Mesenchymal stem cell (in vitro differentiated cells and primary cell): Measurements from ENCODE around the gene C1RL.

ENCODE experiments used
- DNase-seq: peaks from one replicate; pipeline ENCODE4 v3.0.0-alpha.2; 2013
- H2AFZ ChIP-seq: one replicate; pipeline ENCODE4 v1.6.1; 2013; ENCODE audit warnings: low read depth, mild to moderate bottlenecking, control low read depth, inconsistent platforms, low read length, moderate library complexity
- H2AK5ac ChIP-seq: 2 replicates; pipeline ENCODE4 v1.6.1; 2013; ENCODE audit warnings: low read length, moderate library complexity, mild to moderate bottlenecking, inconsistent platforms; ENCODE audit not compliant: severe bottlenecking
- H2BK120ac ChIP-seq: one replicate; pipeline ENCODE4 v1.6.1; 2013; ENCODE audit warnings: low read depth, mild to moderate bottlenecking, inconsistent platforms, low read length, moderate library complexity
- H2BK12ac ChIP-seq, 2 experiments: one replicate each; pipeline ENCODE4 v1.6.1; 2013; ENCODE audit warnings: inconsistent platforms in 2 of 2, low read length in 2 of 2, mild to moderate bottlenecking in 2 of 2, moderate library complexity in 2 of 2, control low read depth in 1 of 2
- H2BK15ac ChIP-seq: one replicate; pipeline ENCODE4 v1.6.1; 2013; ENCODE audit warnings: mild to moderate bottlenecking, low read depth, inconsistent platforms; ENCODE audit not compliant: poor library complexity, severe bottlenecking
- H2BK5ac ChIP-seq: 2 replicates; pipeline ENCODE4 v1.6.1; 2013; ENCODE audit warnings: low read depth, mild to moderate bottlenecking, low read length, control low read depth, inconsistent platforms; ENCODE audit not compliant: poor library complexity, severe bottlenecking
- H3K14ac ChIP-seq, 2 experiments: one replicate each; pipeline ENCODE4 v1.6.1; 2013; ENCODE audit warnings: inconsistent platforms in 2 of 2, low read length in 2 of 2, control low read depth in 1 of 2, mild to moderate bottlenecking in 1 of 2, moderate library complexity in 1 of 2
- H3K18ac ChIP-seq, 2 experiments: one replicate each; pipeline ENCODE4 v1.6.1; 2013; ENCODE audit warnings: inconsistent platforms in 2 of 2, low read length in 2 of 2, control low read depth in 1 of 2, low read depth in 1 of 2, mild to moderate bottlenecking in 1 of 2
- H3K23ac ChIP-seq, 2 experiments: one replicate each; pipeline ENCODE4 v1.6.1; 2013; ENCODE audit warnings: inconsistent platforms in 2 of 2, low read length in 2 of 2, mild to moderate bottlenecking in 2 of 2, moderate library complexity in 2 of 2, control low read depth in 1 of 2
- H3K27ac ChIP-seq: 2 replicates; pipeline ENCODE4 v1.5.1; 2013; ENCODE audit warnings: mild to moderate bottlenecking, moderate library complexity, low read length, control low read depth, inconsistent platforms; ENCODE audit not compliant: poor library complexity, severe bottlenecking
- H3K27me3 ChIP-seq, 2 experiments: 2 replicates each; pipeline versions ENCODE4 v1.6.1 to v1.7.0; 2013; ENCODE audit warnings: low read length in 2 of 2, mild to moderate bottlenecking in 2 of 2, moderate library complexity in 2 of 2, control low read depth in 1 of 2, inconsistent platforms in 1 of 2; ENCODE audit not compliant: control insufficient read depth in 1 of 2, insufficient read depth in 1 of 2
- H3K36me3 ChIP-seq, 2 experiments: 2 replicates each; pipeline versions ENCODE4 v1.6.1 to v1.7.0; 2013; ENCODE audit warnings: low read length in 2 of 2, control low read depth in 1 of 2, inconsistent platforms in 1 of 2, low read depth in 1 of 2, mild to moderate bottlenecking in 1 of 2; ENCODE audit not compliant: insufficient read depth in 2 of 2, control insufficient read depth in 1 of 2
- H3K4ac ChIP-seq, 2 experiments: one replicate each; pipeline ENCODE4 v1.6.1; 2013; ENCODE audit warnings: inconsistent platforms in 2 of 2, low read length in 2 of 2, mild to moderate bottlenecking in 2 of 2, moderate library complexity in 2 of 2, control low read depth in 1 of 2, low read depth in 1 of 2
- H3K4me1 ChIP-seq: 2 replicates; pipeline ENCODE4 v1.6.1; 2013; ENCODE audit warnings: low read depth, low read length, control low read depth; ENCODE audit not compliant: control insufficient read depth, insufficient read depth
- H3K4me2 ChIP-seq: 2 replicates; pipeline ENCODE4 v1.6.1; 2013; ENCODE audit warnings: low read length, mild to moderate bottlenecking, inconsistent platforms; ENCODE audit not compliant: poor library complexity, severe bottlenecking
- H3K4me3 ChIP-seq, 2 experiments: 2 replicates each; pipeline versions ENCODE4 v1.5.1 to v1.7.0; 2013; ENCODE audit warnings: low read length in 2 of 2, mild to moderate bottlenecking in 2 of 2, control low read depth in 1 of 2, low read depth in 1 of 2; ENCODE audit not compliant: insufficient read depth in 1 of 2
- H3K79me1 ChIP-seq: replicated peaks from 2 replicates; pipeline ENCODE4 v1.6.1; 2013; ENCODE audit warnings: mild to moderate bottlenecking, control low read depth, low read length, inconsistent platforms; ENCODE audit not compliant: poor library complexity, severe bottlenecking
- H3K9ac ChIP-seq: 2 replicates; pipeline ENCODE4 v1.7.0; 2013; ENCODE audit warnings: mild to moderate bottlenecking, low read length, moderate library complexity
- H3K9me3 ChIP-seq: 2 replicates; pipeline ENCODE4 v1.7.0; 2013; ENCODE audit warnings: mild to moderate bottlenecking, low read length; ENCODE audit not compliant: control insufficient read depth
- H4K8ac ChIP-seq: one replicate; pipeline ENCODE4 v1.6.1; 2013; ENCODE audit warnings: inconsistent platforms, mild to moderate bottlenecking, low read length, moderate library complexity
- H4K91ac ChIP-seq: one replicate; pipeline ENCODE4 v1.6.1; 2013; ENCODE audit warnings: mild to moderate bottlenecking, low read length, inconsistent platforms
- WGBS: methylation state at CpG from one replicate; pipeline ENCODE4 v1.1.7; 2013; ENCODE audit warnings: mixed read lengths; 5-methylcytosine and 5-hydroxymethylcytosine counted together

Gene C1RL

GRCh38 chr12:7129287-7129871, 20.4 kb upstream of the C1RL start:
- Histone ChIP-seq H3K14ac (peak overlapping the region in 1 of 2 experiments; percentile 96), H2AFZ (peak overlapping the region; percentile 80), H3K4ac (peak overlapping the region in 1 of 2 experiments; percentile 13), H2BK12ac (peak overlapping the region in 1 of 2 experiments; percentile 17), H3K18ac (peak overlapping the region in 1 of 2 experiments; percentile 74), H3K4me2 (peak overlapping the region; percentile 99), H3K27me3 (peaks cover 0 to 40% of the 10 kb centered on the region in 2 experiments), H3K9ac (peak overlapping the region; percentile 70), H2AK5ac (no peak overlapping the region), H2BK15ac (no peak overlapping the region), H3K79me1 (peaks cover 15% of the 10 kb centered on the region), H3K4me1 (peaks cover 14% of the 10 kb centered on the region), H2BK120ac (no peak overlapping the region), H4K91ac (peak overlapping the region; percentile 25), H3K36me3 (peaks cover 12 to 13% of the 10 kb centered on the region in 2 experiments), H3K27ac (no peak overlapping the region), H4K8ac (peak overlapping the region; percentile 27), H3K4me3 (peak overlapping the region; percentile 64 to 81), H3K9me3 (no peaks in the 10 kb centered on the region), H3K23ac (no peak overlapping the region), H2BK5ac (no peak overlapping the region)
- WGBS: 6% methylated on average over 14 of the region's 19 CpGs
- DNase-seq: peak; percentile 24

- Histone ChIP-seq H3K23ac (no peak within 1 kb of the TSS), H3K27me3 (peaks cover 0 to 40% of the 10 kb centered on the region in 2 experiments), H3K27ac (no peak within 1 kb of the TSS), H3K4ac (peak within 1 kb of the TSS in 1 of 2 experiments; percentile 13), H4K91ac (peak within 1 kb of the TSS; percentile 25), H2BK120ac (no peak within 1 kb of the TSS), H2BK12ac (peak within 1 kb of the TSS in 1 of 2 experiments; percentile 17), H3K9ac (peak within 1 kb of the TSS; percentile 70), H3K4me2 (peak within 1 kb of the TSS; percentile 99), H3K9me3 (no peaks in the 10 kb centered on the region), H3K79me1 (peaks cover 15% of the 10 kb centered on the region), H2AFZ (peak within 1 kb of the TSS; percentile 80), H3K36me3 (peaks cover 6 to 9% of the 10 kb centered on the region in 2 experiments), H3K18ac (peak within 1 kb of the TSS in 1 of 2 experiments; percentile 74), H3K4me1 (peaks cover 14% of the 10 kb centered on the region), H3K14ac (peak within 1 kb of the TSS in 1 of 2 experiments; percentile 96), H4K8ac (peak within 1 kb of the TSS; percentile 27), H2AK5ac (no peak within 1 kb of the TSS), H3K4me3 (peak within 1 kb of the TSS; percentile 64 to 81), H2BK15ac (no peak within 1 kb of the TSS), H2BK5ac (no peak within 1 kb of the TSS)
- 80% methylated on average over 6 of the region's 7 CpGs for WGBS
- DNase-seq: no peak
These were observed 19.8 kb upstream of the C1RL start, which contains the start of gene RBP5 for GRCh38 chr12:7128681-7129286. RBP5 (minus strand) TSS chr12:7128889; CDS start chr12:7128775, 114 bp downstream.

GRCh38 chr12:7127916-7128626, 19.1 kb upstream of the C1RL start:
- Histone ChIP-seq H3K4me2 (no peak overlapping the region), H3K9ac (no peak overlapping the region), H3K23ac (no peak overlapping the region), H3K4me3 (no peak overlapping the region), H3K18ac (no peak overlapping the region), H2AK5ac (no peak overlapping the region), H3K79me1 (peaks cover 12% of the 10 kb centered on the region), H2BK15ac (no peak overlapping the region), H3K27me3 (peaks cover 0 to 40% of the 10 kb centered on the region in 2 experiments), H3K9me3 (no peaks in the 10 kb centered on the region), H4K8ac (no peak overlapping the region), H3K36me3 (peaks cover 0 to 4% of the 10 kb centered on the region in 2 experiments), H3K4me1 (peaks cover 15% of the 10 kb centered on the region), H2AFZ (no peak overlapping the region), H4K91ac (no peak overlapping the region), H2BK12ac (no peak overlapping the region), H2BK5ac (no peak overlapping the region), H3K27ac (no peak overlapping the region), H2BK120ac (no peak overlapping the region), H3K4ac (no peak overlapping the region), H3K14ac (no peak overlapping the region)
- WGBS: 87% methylated on average over 17 of the region's 17 CpGs
- no peak for DNase-seq
